Sigmoid colon (tissue), 4 donors: Measurements from ENCODE around the gene DEPDC7.

ENCODE experiments used
- EP300 ChIP-seq, 4 donors: sonication (generic); formaldehyde crosslinking; IDR thresholded peaks; one replicate each; pipeline ENCODE4 v1.6.1; 2017; ENCODE audit warnings: antibody characterized with exemption in 4 of 4
- POLR2A ChIP-seq, 2 donors: fragments of 450-650 bp; IDR thresholded peaks; one replicate each; pipeline ENCODE4 v1.6.1; 2016; ENCODE audit warnings: antibody characterized with exemption in 2 of 2, mild to moderate bottlenecking in 2 of 2, moderate library complexity in 2 of 2
- POLR2AphosphoS5 ChIP-seq, 4 donors: sonication (generic); formaldehyde crosslinking; IDR thresholded peaks; one replicate each; pipeline ENCODE4 v1.6.1; 2017; ENCODE audit warnings: antibody characterized with exemption in 4 of 4
- TF ChIP-seq, protein P1 (sequence below), 4 experiments: fragments of 450-650 bp in 3 of 4; fragments of 200-600 bp in 1 of 4; IDR thresholded peaks; one replicate each; pipeline ENCODE4 v1.5.1; 2016 to 2019; ENCODE audit warnings: antibody characterized with exemption in 4 of 4, mild to moderate bottlenecking in 3 of 4, moderate library complexity in 2 of 4

DNA sequence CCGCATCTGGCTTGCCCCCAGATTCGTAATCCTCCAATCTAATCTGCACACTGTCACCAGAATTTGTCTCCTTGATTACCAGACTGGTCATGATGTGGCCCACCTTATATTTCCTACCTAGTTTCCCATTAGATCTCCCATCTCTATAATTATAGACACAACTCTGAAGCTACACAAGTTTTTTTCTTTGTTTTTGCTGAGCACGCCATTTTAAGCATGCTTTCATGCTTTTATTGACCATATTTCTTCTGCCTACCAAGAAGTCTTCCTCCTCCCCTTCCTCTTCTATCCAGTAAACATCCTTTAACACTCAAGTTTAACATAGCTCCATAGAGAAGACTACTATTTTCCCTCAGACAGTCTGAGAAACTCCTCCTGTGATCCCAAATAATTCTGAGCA lies 24.3 kb upstream of the DEPDC7 start:
- TF ChIP-seq, protein P1, sequence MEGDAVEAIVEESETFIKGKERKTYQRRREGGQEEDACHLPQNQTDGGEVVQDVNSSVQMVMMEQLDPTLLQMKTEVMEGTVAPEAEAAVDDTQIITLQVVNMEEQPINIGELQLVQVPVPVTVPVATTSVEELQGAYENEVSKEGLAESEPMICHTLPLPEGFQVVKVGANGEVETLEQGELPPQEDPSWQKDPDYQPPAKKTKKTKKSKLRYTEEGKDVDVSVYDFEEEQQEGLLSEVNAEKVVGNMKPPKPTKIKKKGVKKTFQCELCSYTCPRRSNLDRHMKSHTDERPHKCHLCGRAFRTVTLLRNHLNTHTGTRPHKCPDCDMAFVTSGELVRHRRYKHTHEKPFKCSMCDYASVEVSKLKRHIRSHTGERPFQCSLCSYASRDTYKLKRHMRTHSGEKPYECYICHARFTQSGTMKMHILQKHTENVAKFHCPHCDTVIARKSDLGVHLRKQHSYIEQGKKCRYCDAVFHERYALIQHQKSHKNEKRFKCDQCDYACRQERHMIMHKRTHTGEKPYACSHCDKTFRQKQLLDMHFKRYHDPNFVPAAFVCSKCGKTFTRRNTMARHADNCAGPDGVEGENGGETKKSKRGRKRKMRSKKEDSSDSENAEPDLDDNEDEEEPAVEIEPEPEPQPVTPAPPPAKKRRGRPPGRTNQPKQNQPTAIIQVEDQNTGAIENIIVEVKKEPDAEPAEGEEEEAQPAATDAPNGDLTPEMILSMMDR (IDR thresholded peaks at IDR 0.05), result no peak
- no peak for TF ChIP-seq EP300 (IDR thresholded peaks at IDR 0.05)
- TF ChIP-seq POLR2AphosphoS5 (IDR thresholded peaks at IDR 0.05), result no peak
- no peak for TF ChIP-seq POLR2A (IDR thresholded peaks at IDR 0.05)
